ENCODE results near the gene TASOR.
A peak's percentile ranks its signal among the peaks of the same experiment; 100 is the strongest.
"Not testable (repeated sequence)": the region's sequence is repeated elsewhere in the genome, so short reads cannot be mapped to it uniquely, and the experiment has no call there.

The TASOR gene

GRCh38 chr3:56683122-56683817, at the start of gene TASOR:
TASOR (minus strand) TSS chr3:56683265; CDS start chr3:56683006, 259 bp downstream.
- FAIRE-seq: no peak

GRCh38 chr3:56732109-56732508, 49.0 kb upstream of the TASOR start:
- no peak for FAIRE-seq

- FAIRE-seq: no peak
These were observed 42.1 kb upstream of the TASOR start for GRCh38 chr3:56725175-56725574.

GRCh38 chr3:56724676-56725075, 41.6 kb upstream of the TASOR start:
- FAIRE-seq: no peak

GRCh38 chr3:56720849-56721248, 37.8 kb upstream of the TASOR start:
- FAIRE-seq: no peak

- FAIRE-seq: not testable (repeated sequence)
These were observed 35.7 kb upstream of the TASOR start for GRCh38 chr3:56718809-56719208.

- no peak for FAIRE-seq
These were observed 28.3 kb upstream of the TASOR start for GRCh38 chr3:56711344-56711743.

GRCh38 chr3:56707412-56707811, 24.3 kb upstream of the TASOR start:
- FAIRE-seq: not testable (repeated sequence)

GRCh38 chr3:56706629-56707028, 23.6 kb upstream of the TASOR start:
- FAIRE-seq: no peak

GRCh38 chr3:56704706-56705105, 21.6 kb upstream of the TASOR start:
- FAIRE-seq: no peak

GRCh38 chr3:56702490-56703315, 19.6 kb upstream of the TASOR start:
- FAIRE-seq: peak; percentile 5

- no peak for FAIRE-seq
These were observed 17.1 kb upstream of the TASOR start for GRCh38 chr3:56700151-56700550.

- FAIRE-seq: no peak
These were observed 12.0 kb upstream of the TASOR start for GRCh38 chr3:56694867-56695683.

- FAIRE-seq: no peak
These were observed 10.7 kb upstream of the TASOR start for GRCh38 chr3:56693750-56694149.

- FAIRE-seq: not testable (repeated sequence)
These were observed 9.7 kb upstream of the TASOR start for GRCh38 chr3:56692520-56693433.

GRCh38 chr3:56692001-56692365, 8.9 kb upstream of the TASOR start:
- FAIRE-seq: not testable (repeated sequence)

- no peak for FAIRE-seq
These were observed 8.3 kb upstream of the TASOR start for GRCh38 chr3:56691165-56692000.

GRCh38 chr3:56689303-56689702, 6.2 kb upstream of the TASOR start:
- FAIRE-seq: no peak

GRCh38 chr3:56688191-56688590, 5.1 kb upstream of the TASOR start:
- no peak for FAIRE-seq

- FAIRE-seq: no peak
These were observed 964 bp upstream of the TASOR start for GRCh38 chr3:56684029-56684428.

- FAIRE-seq: no peak
These were observed 473 bp downstream of the TASOR start for GRCh38 chr3:56682462-56683121.

Measured in colon (tissue), 2 donors.